Peyer's patch (tissue), 4 donors: Measurements from ENCODE around the gene C15orf39.

ENCODE experiments used
- POLR2A ChIP-seq, 2 donors: fragments of 450-650 bp; IDR thresholded peaks; one replicate each; pipeline ENCODE4 v1.5.1; 2017; ENCODE audit warnings: antibody characterized with exemption in 2 of 2, mild to moderate bottlenecking in 2 of 2, moderate library complexity in 2 of 2
- TF ChIP-seq, protein P1 (sequence below), 6 experiments: fragments of 450-650 bp in 4 of 6; fragments of 200-600 bp in 2 of 6; sonication (generic) in 1 of 6; IDR thresholded peaks; one replicate each; pipeline ENCODE4 v1.5.1; 2017 to 2019; ENCODE audit warnings: antibody characterized with exemption in 6 of 6, mild to moderate bottlenecking in 3 of 6, moderate library complexity in 1 of 6

DNA sequence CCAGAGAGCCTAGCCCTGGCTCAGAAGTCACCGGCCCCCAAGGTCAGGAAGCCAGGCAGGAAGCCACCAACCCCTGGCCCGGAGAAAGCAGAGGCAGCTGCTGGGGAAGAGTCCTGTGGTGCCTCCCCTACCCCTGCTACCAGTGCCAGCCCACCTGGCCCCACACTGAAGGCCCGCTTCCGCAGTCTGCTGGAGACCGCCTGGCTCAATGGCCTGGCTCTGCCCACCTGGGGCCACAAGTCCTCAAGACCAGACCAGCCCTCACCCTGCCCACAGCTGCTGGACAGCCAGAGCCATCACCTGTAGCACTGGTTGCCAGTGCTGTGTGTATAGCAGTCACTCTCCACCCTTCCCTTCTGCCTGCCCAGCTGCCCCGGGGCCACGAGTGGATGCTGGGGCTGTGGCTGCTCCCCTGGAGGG is 9.1 kb downstream of the C15orf39 start:
- TF ChIP-seq, protein P1, sequence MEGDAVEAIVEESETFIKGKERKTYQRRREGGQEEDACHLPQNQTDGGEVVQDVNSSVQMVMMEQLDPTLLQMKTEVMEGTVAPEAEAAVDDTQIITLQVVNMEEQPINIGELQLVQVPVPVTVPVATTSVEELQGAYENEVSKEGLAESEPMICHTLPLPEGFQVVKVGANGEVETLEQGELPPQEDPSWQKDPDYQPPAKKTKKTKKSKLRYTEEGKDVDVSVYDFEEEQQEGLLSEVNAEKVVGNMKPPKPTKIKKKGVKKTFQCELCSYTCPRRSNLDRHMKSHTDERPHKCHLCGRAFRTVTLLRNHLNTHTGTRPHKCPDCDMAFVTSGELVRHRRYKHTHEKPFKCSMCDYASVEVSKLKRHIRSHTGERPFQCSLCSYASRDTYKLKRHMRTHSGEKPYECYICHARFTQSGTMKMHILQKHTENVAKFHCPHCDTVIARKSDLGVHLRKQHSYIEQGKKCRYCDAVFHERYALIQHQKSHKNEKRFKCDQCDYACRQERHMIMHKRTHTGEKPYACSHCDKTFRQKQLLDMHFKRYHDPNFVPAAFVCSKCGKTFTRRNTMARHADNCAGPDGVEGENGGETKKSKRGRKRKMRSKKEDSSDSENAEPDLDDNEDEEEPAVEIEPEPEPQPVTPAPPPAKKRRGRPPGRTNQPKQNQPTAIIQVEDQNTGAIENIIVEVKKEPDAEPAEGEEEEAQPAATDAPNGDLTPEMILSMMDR (IDR thresholded peaks at IDR 0.05): no peak
- TF ChIP-seq POLR2A (IDR thresholded peaks at IDR 0.05): no peak
